ENCODE measurements around the gene CCDC90B. TPM values are rescaled to one million over a fixed set of nuclear protein-coding genes. Genes with fewer than 3 reads are reported as not detected.

The CCDC90B gene
- total RNA-seq, 2 experiments from 2014 or later = 23.5 to 25.7 TPM

GRCh38 chr11:83241291-83241946 lies 44.7 kb downstream of the CCDC90B start:
- Histone ChIP-seq H3K4me1 (ENCODE audit: insufficient read depth, low read length) (no peaks in the 10 kb centered on the region), H3K27ac (ENCODE audit: low read depth in 1 of 2, low read length in 2 of 2) (no peak overlapping the region), H3K36me3 (ENCODE audit: insufficient read depth, low read length) (no peaks in the 10 kb centered on the region), H3K4me3 (ENCODE audit: low read length) (no peak overlapping the region), H3K27me3 (ENCODE audit: control insufficient read depth in 1 of 2, insufficient read depth in 2 of 2, low read length in 2 of 2) (no peaks in the 10 kb centered on the region), H3K9me3 (ENCODE audit: control insufficient read depth in 1 of 2, insufficient read depth in 1 of 2, low read length in 2 of 2) (no peaks in the 10 kb centered on the region)
- intact Hi-C loops (cut with DNase I, micrococcal nuclease) = no loop called here
- H3K36me3 Mint-ChIP-seq (ENCODE audit: low read depth) = no peaks in the 10 kb centered on the region
- DNase-seq (peak in 3 of 14 experiments; percentile 19 to 32 (median 22)), ATAC-seq (ENCODE audit: poor library complexity) (no peak)
- ChIA-PET CTCF (no interaction called here), POLR2A (no interaction called here)
- H3K27ac Mint-ChIP-seq = no peak overlapping the region
- H3K4me1 Mint-ChIP-seq (ENCODE audit: low read depth) = no peaks in the 10 kb centered on the region
- H3K9me3 Mint-ChIP-seq = no peaks in the 10 kb centered on the region
- TF ChIP-seq, protein P1, sequence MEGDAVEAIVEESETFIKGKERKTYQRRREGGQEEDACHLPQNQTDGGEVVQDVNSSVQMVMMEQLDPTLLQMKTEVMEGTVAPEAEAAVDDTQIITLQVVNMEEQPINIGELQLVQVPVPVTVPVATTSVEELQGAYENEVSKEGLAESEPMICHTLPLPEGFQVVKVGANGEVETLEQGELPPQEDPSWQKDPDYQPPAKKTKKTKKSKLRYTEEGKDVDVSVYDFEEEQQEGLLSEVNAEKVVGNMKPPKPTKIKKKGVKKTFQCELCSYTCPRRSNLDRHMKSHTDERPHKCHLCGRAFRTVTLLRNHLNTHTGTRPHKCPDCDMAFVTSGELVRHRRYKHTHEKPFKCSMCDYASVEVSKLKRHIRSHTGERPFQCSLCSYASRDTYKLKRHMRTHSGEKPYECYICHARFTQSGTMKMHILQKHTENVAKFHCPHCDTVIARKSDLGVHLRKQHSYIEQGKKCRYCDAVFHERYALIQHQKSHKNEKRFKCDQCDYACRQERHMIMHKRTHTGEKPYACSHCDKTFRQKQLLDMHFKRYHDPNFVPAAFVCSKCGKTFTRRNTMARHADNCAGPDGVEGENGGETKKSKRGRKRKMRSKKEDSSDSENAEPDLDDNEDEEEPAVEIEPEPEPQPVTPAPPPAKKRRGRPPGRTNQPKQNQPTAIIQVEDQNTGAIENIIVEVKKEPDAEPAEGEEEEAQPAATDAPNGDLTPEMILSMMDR (IDR thresholded peaks at IDR 0.05) = peak; percentile 52
- no peak overlapping the region for H3K4me3 Mint-ChIP-seq
- H3K27me3 Mint-ChIP-seq = no peaks in the 10 kb centered on the region

- no peak for DNase-seq
- H3K27me3 Mint-ChIP-seq = no peaks in the 10 kb centered on the region
- no peak overlapping the region for H3K27ac Mint-ChIP-seq
Observed at GRCh38 chr11:83238111-83238510, 48.1 kb downstream of the CCDC90B start.

DNA sequence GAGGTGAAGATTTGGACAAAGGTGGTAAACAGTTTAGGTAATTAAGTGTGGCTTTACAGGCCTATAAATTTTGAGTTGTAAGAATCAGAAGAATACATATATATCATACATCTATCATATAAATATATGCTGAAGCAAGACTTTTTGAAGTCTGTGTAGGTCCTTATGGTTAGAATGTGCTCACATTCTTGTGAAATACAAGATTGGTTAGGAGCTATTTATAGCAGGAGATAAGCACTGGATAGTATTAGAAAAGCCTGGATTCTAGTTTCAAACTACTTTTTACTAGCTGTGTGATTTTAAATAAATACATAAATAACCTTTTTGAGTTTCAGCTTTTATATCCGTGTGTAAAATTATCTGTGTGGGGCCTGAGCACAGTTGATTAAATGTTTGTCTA lies 50.3 kb downstream of the CCDC90B start:
- H3K36me3 Mint-ChIP-seq (ENCODE audit: low read depth) = no peaks in the 10 kb centered on the region
- no peaks in the 10 kb centered on the region for H3K4me1 Mint-ChIP-seq (ENCODE audit: low read depth)
- ChIA-PET POLR2A (no interaction called here), CTCF (interaction anchor here (0.9 to 1.5 kb wide), 2 partner anchors 9 to 14 kb away, joined by 3 to 4 read pairs; no protein-coding TSS in a partner anchor)
- Histone ChIP-seq H3K4me3 (ENCODE audit: low read length) (no peak overlapping the region), H3K27ac (ENCODE audit: low read depth in 1 of 2, low read length in 2 of 2) (no peak overlapping the region), H3K36me3 (ENCODE audit: insufficient read depth, low read length) (no peaks in the 10 kb centered on the region), H3K4me1 (ENCODE audit: insufficient read depth, low read length) (no peaks in the 10 kb centered on the region), H3K9me3 (ENCODE audit: control insufficient read depth in 1 of 2, insufficient read depth in 1 of 2, low read length in 2 of 2) (no peaks in the 10 kb centered on the region), H3K27me3 (ENCODE audit: control insufficient read depth in 1 of 2, insufficient read depth in 2 of 2, low read length in 2 of 2) (no peaks in the 10 kb centered on the region)
- TF ChIP-seq, protein P1 (IDR thresholded peaks at IDR 0.05) = no peak
- H3K27me3 Mint-ChIP-seq = no peaks in the 10 kb centered on the region
- no peak overlapping the region for H3K4me3 Mint-ChIP-seq
- DNase-seq (no peak), ATAC-seq (ENCODE audit: poor library complexity) (no peak)
- intact Hi-C loops (cut with DNase I, micrococcal nuclease) = no loop called here
- no peak overlapping the region for H3K27ac Mint-ChIP-seq
- no peaks in the 10 kb centered on the region for H3K9me3 Mint-ChIP-seq

More at GRCh38 chr11:83238111-83238510, 48.1 kb downstream of the CCDC90B start:
- no peak overlapping the region for H3K4me3 ChIP-seq (ENCODE audit: low read length)
- H3K9me3 ChIP-seq (ENCODE audit: control insufficient read depth in 1 of 2, insufficient read depth in 1 of 2, low read length in 2 of 2) = no peaks in the 10 kb centered on the region
- H3K27ac ChIP-seq (ENCODE audit: low read depth in 1 of 2, low read length in 2 of 2) = no peak overlapping the region
- TF ChIP-seq, protein P1 (IDR thresholded peaks at IDR 0.05) = no peak
- H3K36me3 ChIP-seq (ENCODE audit: insufficient read depth, low read length) = no peaks in the 10 kb centered on the region
- ChIA-PET CTCF (interaction anchor here (1.0 kb wide), 1 partner anchor 14 kb away, joined by 3 read pairs; no protein-coding TSS in a partner anchor), POLR2A (no interaction called here)
- ATAC-seq (ENCODE audit: poor library complexity) = no peak
- no peaks in the 10 kb centered on the region for H3K4me1 ChIP-seq (ENCODE audit: insufficient read depth, low read length)
- H3K4me1 Mint-ChIP-seq (ENCODE audit: low read depth) = no peaks in the 10 kb centered on the region
- no peak overlapping the region for H3K4me3 Mint-ChIP-seq
- no peaks in the 10 kb centered on the region for H3K9me3 Mint-ChIP-seq
- H3K27me3 ChIP-seq (ENCODE audit: control insufficient read depth in 1 of 2, insufficient read depth in 2 of 2, low read length in 2 of 2) = no peaks in the 10 kb centered on the region
- intact Hi-C loops (cut with DNase I, micrococcal nuclease) = no loop called here
- H3K36me3 Mint-ChIP-seq (ENCODE audit: low read depth) = no peaks in the 10 kb centered on the region

Data from CD4-positive, alpha-beta T cell (primary cell).